Measurements from ENCODE around the gene LCP2.

The LCP2 gene

DNA sequence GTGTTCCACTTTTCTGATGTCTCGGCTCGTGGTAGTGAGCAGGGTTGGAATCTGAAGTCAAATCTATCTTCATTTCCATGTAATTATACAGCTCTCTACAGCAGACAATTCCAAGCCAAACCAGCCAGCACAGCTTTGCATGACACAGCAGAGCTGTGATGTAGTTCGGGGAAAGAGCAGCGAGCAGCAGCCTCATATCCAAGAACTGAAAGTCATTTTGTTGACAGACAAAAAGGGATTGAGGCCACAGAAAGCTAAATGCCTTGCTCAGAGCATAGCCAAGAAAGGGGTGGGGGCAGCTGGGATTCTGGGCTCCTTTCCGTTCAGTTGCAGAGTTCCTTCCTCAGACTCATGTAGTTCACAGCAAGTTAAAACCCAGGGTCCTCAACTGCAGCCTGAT lies 32.1 kb downstream of the LCP2 start:
- peaks cover 0 to 6% (median 0%) of the 10 kb centered on the region in 3 donors for H3K36me3 ChIP-seq
- no peak overlapping the region for H3K4me3 ChIP-seq
- TF ChIP-seq, protein P1, sequence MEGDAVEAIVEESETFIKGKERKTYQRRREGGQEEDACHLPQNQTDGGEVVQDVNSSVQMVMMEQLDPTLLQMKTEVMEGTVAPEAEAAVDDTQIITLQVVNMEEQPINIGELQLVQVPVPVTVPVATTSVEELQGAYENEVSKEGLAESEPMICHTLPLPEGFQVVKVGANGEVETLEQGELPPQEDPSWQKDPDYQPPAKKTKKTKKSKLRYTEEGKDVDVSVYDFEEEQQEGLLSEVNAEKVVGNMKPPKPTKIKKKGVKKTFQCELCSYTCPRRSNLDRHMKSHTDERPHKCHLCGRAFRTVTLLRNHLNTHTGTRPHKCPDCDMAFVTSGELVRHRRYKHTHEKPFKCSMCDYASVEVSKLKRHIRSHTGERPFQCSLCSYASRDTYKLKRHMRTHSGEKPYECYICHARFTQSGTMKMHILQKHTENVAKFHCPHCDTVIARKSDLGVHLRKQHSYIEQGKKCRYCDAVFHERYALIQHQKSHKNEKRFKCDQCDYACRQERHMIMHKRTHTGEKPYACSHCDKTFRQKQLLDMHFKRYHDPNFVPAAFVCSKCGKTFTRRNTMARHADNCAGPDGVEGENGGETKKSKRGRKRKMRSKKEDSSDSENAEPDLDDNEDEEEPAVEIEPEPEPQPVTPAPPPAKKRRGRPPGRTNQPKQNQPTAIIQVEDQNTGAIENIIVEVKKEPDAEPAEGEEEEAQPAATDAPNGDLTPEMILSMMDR (IDR thresholded peaks at IDR 0.05), result no peak
- peaks cover 0 to 21% of the 10 kb centered on the region in 2 donors for H3K27me3 ChIP-seq
- H3K9me3 ChIP-seq, result no peaks in the 10 kb centered on the region
- no peak overlapping the region for H3K27ac ChIP-seq
- H3K4me1 ChIP-seq, result peaks cover 0 to 7% (median 3%) of the 10 kb centered on the region in 4 donors
- peak in 1 of 2 donors; percentile 71 for DNase-seq
- intact Hi-C loops (cut with DNase I; ENCODE audit: low total_unique reads), result no loop called here

DNA sequence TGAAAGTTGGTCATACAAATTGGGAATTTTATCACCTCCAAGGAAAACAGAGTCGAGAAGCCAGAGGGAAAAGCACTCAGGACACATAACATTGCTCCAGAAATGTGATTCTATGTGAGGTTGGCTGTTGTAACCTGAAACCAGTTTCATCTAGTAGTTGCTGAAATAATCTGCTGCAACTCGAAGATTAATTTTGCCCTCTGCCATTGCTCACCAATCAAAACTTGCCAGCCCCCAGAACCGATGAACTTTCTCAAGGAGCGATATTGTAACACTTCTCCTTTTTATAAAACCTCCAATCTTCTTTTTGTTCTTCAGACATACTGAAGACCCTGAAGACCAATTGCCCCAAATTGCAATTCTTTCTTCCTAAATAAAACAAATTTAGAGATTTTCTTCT lies 33.7 kb downstream of the LCP2 start:
- Histone ChIP-seq H3K4me3 (no peak overlapping the region), H3K27me3 (peaks cover 0 to 21% of the 10 kb centered on the region in 2 donors), H3K36me3 (peaks cover 0 to 8% (median 0%) of the 10 kb centered on the region in 3 donors), H3K4me1 (peaks cover 0 to 7% (median 3%) of the 10 kb centered on the region in 4 donors), H3K9me3 (no peaks in the 10 kb centered on the region), H3K27ac (no peak overlapping the region)
- intact Hi-C loops (cut with DNase I; ENCODE audit: low total_unique reads), result no loop called here
- DNase-seq, result no peak
- TF ChIP-seq, protein P1 (IDR thresholded peaks at IDR 0.05), result no peak

DNA sequence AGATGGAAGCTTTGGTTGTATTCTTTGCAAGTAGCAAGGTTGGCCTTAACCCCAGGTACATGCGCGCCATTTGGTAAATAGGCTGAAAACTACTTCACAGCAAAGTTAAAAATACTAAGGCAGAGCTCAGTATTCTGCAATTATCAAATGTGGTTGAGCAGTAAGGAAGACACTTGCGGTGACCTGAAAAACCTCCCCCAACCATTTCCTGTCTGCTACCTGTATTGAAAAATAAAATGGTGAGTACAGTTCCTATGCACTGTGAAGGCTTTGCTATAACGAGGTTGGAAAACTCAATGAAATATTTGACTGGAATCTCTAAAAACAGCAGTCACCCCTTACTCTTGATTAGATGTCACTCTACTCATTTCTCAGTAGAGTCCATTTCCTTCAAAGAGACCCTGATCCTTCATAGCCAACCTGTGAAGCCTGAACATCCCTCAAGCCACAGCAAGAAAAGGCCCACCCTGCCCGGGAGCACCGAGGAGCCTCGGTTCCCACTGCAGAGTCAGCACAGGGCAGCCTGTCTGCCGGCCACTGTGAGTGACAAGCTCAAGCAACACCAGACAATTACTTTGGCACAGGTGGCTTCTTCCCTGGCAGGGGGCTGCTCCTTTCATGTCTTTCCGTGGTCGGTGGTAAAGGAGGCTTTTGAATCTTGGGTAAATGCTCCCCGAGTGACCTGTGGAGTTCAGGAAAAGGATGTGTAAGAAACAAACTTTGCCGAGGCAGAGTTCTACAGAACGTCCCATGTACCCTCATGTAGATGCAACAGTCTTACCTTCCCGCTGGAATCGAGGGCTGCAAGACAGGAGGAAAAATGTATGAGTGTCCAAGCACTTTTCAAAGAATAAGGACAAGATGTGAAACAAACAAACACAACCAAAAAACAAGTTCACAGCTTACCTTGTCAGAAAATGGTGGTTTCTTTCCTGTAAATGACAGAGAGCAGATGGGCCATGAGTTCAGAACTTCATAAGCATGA lies 35.2 kb downstream of the LCP2 start:
- peaks cover 0 to 8% (median 0%) of the 10 kb centered on the region in 3 donors for H3K36me3 ChIP-seq
- H3K9me3 ChIP-seq, result no peaks in the 10 kb centered on the region
- intact Hi-C loops (cut with DNase I; ENCODE audit: low total_unique reads), result no loop called here
- H3K27ac ChIP-seq, result no peak overlapping the region
- H3K27me3 ChIP-seq, result peaks cover 0 to 17% of the 10 kb centered on the region in 2 donors
- no peaks in the 10 kb centered on the region for H3K4me1 ChIP-seq
- H3K4me3 ChIP-seq, result no peak overlapping the region
- TF ChIP-seq, protein P1 (IDR thresholded peaks at IDR 0.05), result no peak
- no peak for DNase-seq

DNA sequence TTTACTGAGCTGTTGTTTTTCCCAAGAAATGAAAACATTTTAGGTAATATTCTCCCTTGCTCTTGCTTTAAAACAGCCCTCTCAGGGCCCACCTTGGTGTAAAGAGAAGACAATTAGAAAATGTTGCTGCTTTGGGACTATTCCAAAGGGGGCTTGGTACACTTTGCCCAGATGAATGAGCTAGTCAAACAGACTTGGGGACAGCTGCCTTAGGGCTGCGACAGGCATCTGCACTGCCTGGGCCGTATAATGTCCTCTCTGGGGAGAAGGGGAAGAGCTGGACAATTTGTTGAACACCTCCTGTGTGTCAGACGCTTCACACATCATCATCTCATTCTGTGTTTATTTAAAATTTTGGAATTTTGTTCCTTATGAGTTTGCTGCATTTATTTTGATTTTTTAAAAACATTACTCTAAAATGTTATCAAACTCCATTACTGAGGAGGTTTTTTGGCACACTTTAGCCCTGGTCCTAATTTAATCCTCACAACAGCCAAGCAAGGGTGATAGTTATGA lies 36.0 kb downstream of the LCP2 start:
- intact Hi-C loops (cut with DNase I; ENCODE audit: low total_unique reads), result no loop called here
- TF ChIP-seq, protein P1 (IDR thresholded peaks at IDR 0.05), result no peak
- Histone ChIP-seq H3K27me3 (peaks cover 0 to 11% of the 10 kb centered on the region in 2 donors), H3K27ac (no peak overlapping the region), H3K4me1 (no peaks in the 10 kb centered on the region), H3K9me3 (no peaks in the 10 kb centered on the region), H3K4me3 (no peak overlapping the region), H3K36me3 (peaks cover 0 to 8% (median 0%) of the 10 kb centered on the region in 3 donors)
- DNase-seq, result no peak

DNA sequence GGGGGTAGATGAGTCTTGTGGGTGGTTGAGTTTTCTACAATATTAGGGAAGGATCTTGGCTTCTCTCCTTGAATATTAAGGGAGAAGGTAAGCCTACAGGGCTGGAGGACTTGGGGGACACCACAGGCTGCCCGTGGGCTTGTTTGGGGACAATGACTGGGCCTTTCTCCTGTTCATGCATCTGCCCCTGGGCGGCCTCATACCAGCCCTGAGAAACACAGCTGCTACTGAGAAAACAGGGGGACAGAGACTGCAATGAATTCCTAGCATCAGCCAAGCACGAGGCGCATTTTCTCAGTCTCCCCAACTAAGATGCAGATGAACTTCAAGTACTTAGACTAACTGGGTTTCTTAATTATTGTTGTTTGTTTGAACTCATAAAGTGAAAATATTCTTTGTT lies 40.2 kb downstream of the LCP2 start:
- DNase-seq, result no peak
- no peak overlapping the region for H3K4me3 ChIP-seq
- H3K27ac ChIP-seq, result no peak overlapping the region
- H3K9me3 ChIP-seq, result no peaks in the 10 kb centered on the region
- H3K36me3 ChIP-seq, result peaks cover 0 to 8% (median 0%) of the 10 kb centered on the region in 3 donors
- H3K4me1 ChIP-seq, result no peaks in the 10 kb centered on the region
- peaks cover 0 to 10% of the 10 kb centered on the region in 2 donors for H3K27me3 ChIP-seq
- TF ChIP-seq, protein P1 (IDR thresholded peaks at IDR 0.05), result no peak
- intact Hi-C loops (cut with DNase I; ENCODE audit: low total_unique reads), result no loop called here
